GM10847 (cell line): ENCODE results near the gene EFCAB7.
A peak's percentile ranks its signal among the peaks of the same experiment; 100 is the strongest.

ENCODE experiments used
- POLR2A ChIP-seq: IDR thresholded peaks from 2 replicates; pipeline ENCODE4 v1.6.1; 2011; ENCODE audit not compliant: insufficient read length; ENCODE audit errors: extremely low read depth

EFCAB7 gene

GRCh38 chr1:63593303-63593885, 70.1 kb downstream of the EFCAB7 start, which contains the start of gene PGM1:
TSS of gene PGM1 (plus strand) at chr1:63593411. CDS start at chr1:63593489, 78 bp downstream.
- TF ChIP-seq POLR2A, result peak; percentile 30

GRCh38 chr1:63593886-63594605, 70.7 kb downstream of the EFCAB7 start:
- no peak for TF ChIP-seq POLR2A

- TF ChIP-seq POLR2A, result no peak
Observed at GRCh38 chr1:63595435-63595834, 72.1 kb downstream of the EFCAB7 start.

- no peak for TF ChIP-seq POLR2A
Observed at GRCh38 chr1:63599799-63600198, 76.5 kb downstream of the EFCAB7 start.

- no peak for TF ChIP-seq POLR2A
Observed at GRCh38 chr1:63600248-63600647, 76.9 kb downstream of the EFCAB7 start.

GRCh38 chr1:63601061-63601460, 77.7 kb downstream of the EFCAB7 start:
- TF ChIP-seq POLR2A, result no peak

GRCh38 chr1:63601463-63601862, 78.1 kb downstream of the EFCAB7 start:
- no peak for TF ChIP-seq POLR2A

GRCh38 chr1:63601912-63602311, 78.6 kb downstream of the EFCAB7 start:
- TF ChIP-seq POLR2A, result no peak

- TF ChIP-seq POLR2A, result no peak
Observed at GRCh38 chr1:63602629-63603028, 79.3 kb downstream of the EFCAB7 start.

- no peak for TF ChIP-seq POLR2A
Observed at GRCh38 chr1:63603810-63604209, 80.5 kb downstream of the EFCAB7 start.

GRCh38 chr1:63607322-63607721, 84.0 kb downstream of the EFCAB7 start:
- TF ChIP-seq POLR2A, result no peak

GRCh38 chr1:63611231-63611630, 87.9 kb downstream of the EFCAB7 start:
- no peak for TF ChIP-seq POLR2A

- TF ChIP-seq POLR2A, result no peak
Observed at GRCh38 chr1:63612564-63612963, 89.2 kb downstream of the EFCAB7 start.

- no peak for TF ChIP-seq POLR2A
Observed at GRCh38 chr1:63612971-63613370, 89.6 kb downstream of the EFCAB7 start.

GRCh38 chr1:63615768-63616420, 92.6 kb downstream of the EFCAB7 start:
- no peak for TF ChIP-seq POLR2A

GRCh38 chr1:63617450-63617849, 94.1 kb downstream of the EFCAB7 start:
- no peak for TF ChIP-seq POLR2A
